ENCODE data around the gene NLRC4.

GRCh38 chr2:32262105-32262504 lies 2.6 kb downstream of the NLRC4 start:
- no peak for TF ChIP-seq CTCF (IDR thresholded peaks at IDR 0.05)
- TF ChIP-seq POLR2A (IDR thresholded peaks at IDR 0.05) = no peak
